Measurements from ENCODE around the gene ANKRD24. TPM values are rescaled to one million over a fixed set of nuclear protein-coding genes. Genes with fewer than 3 reads are reported as not detected.
"Not testable (repeated sequence)": the region's sequence is repeated elsewhere in the genome, so short reads cannot be mapped to it uniquely, and the experiment has no call there.

The ANKRD24 gene
- total RNA-seq, 2 donors from 2014 or later, result 2.8 to 4.1 TPM

DNA sequence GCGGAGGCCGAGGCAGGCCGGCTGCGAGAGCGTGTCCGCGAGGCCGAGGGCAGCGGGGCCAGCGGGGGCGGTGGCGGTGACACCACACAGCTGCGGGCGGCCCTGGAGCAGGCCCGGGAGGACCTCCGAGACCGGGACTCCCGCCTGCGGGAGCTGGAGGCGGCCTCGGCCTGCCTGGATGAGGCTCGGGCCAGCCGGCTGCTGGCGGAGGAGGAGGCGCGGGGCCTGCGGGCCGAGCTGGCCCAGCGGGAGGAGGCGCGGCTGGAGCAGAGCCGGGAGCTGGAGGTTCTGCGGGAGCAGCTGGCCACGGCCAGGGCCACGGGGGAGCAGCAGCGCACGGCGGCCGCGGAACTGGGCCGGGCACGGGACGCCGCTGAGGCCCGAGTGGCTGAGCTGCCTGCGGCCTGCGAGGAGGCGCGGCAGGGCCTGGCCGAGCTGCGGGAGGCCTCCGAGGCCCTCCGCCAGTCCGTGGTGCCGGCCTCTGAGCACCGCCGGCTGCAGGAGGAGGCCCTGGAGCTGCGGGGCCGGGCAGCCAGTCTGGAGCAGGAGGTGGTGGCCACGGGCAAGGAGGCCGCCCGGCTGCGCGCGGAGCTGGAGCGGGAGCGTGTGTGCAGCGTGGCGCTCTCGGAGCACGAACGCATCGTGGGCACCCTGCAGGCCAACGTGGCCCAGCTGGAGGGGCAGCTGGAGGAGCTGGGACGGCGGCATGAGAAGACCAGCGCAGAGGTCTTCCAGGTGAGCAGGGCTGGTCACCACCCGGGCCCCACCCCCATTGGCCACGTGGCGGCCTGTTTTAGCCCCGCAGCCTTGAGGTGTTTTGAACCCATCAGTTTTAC is 35.2 kb downstream of the ANKRD24 start:
- Mint-ChIP-seq H3K4me1 (ENCODE audit: low read depth) (no peaks in the 10 kb centered on the region), H3K27ac (no peak overlapping the region), H3K9me3 (no peaks in the 10 kb centered on the region), H3K27me3 (ENCODE audit: low read depth) (no peaks in the 10 kb centered on the region), H3K4me3 (no peak overlapping the region), H3K36me3 (ENCODE audit: insufficient read depth in 2 of 2) (peaks cover 0 to 5% of the 10 kb centered on the region in 2 donors)
- ATAC-seq (replicated peaks in 1 of 2) (no peak), DNase-seq (no peak)

DNA sequence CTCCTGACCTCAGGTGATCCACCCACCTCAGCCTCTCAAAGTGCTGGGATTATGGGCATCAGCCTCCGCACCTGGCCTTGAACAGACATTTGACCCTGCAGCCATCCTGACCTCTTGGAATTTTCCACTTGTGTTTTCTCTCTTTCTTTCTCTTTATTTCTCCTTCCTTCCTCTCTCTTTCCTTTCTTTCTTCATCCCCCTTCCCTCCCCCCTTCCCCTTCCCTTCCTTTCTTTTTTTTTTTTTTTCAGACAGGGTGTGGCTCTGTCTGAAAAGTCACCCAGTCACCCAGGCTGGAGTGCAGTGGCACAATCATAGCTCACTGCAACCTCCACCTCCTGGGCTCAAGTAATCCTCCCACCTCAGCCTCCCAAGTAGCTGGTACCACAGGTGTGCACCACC is 36.0 kb downstream of the ANKRD24 start:
- H3K9me3 Mint-ChIP-seq; H3K4me3 Mint-ChIP-seq; DNase-seq; H3K36me3 Mint-ChIP-seq (ENCODE audit: insufficient read depth in 2 of 2); H3K27ac Mint-ChIP-seq; H3K4me1 Mint-ChIP-seq (ENCODE audit: low read depth); ATAC-seq (replicated peaks in 1 of 2); H3K27me3 Mint-ChIP-seq (ENCODE audit: low read depth): not testable (repeated sequence)

- peaks cover 0 to 5% of the 10 kb centered on the region in 2 donors for H3K36me3 Mint-ChIP-seq (ENCODE audit: insufficient read depth in 2 of 2)
- ATAC-seq (replicated peaks in 1 of 2) (no peak), DNase-seq (no peak)
- no peak overlapping the region for H3K4me3 Mint-ChIP-seq
- no peaks in the 10 kb centered on the region for H3K4me1 Mint-ChIP-seq (ENCODE audit: low read depth)
- H3K27ac Mint-ChIP-seq, result no peak overlapping the region
- H3K27me3 Mint-ChIP-seq (ENCODE audit: low read depth), result no peaks in the 10 kb centered on the region
- H3K9me3 Mint-ChIP-seq, result no peaks in the 10 kb centered on the region
Measured at GRCh38 chr19:4220188-4220587, 37.7 kb downstream of the ANKRD24 start.

- no peak overlapping the region for H3K4me3 Mint-ChIP-seq
- H3K27ac Mint-ChIP-seq, result no peak overlapping the region
- H3K4me1 Mint-ChIP-seq (ENCODE audit: low read depth), result peaks cover 8% of the 10 kb centered on the region
- no peak for ATAC-seq (replicated peaks in 1 of 2)
- no peak for DNase-seq
- no peaks in the 10 kb centered on the region for H3K36me3 Mint-ChIP-seq (ENCODE audit: insufficient read depth in 2 of 2)
- no peaks in the 10 kb centered on the region for H3K9me3 Mint-ChIP-seq
- H3K27me3 Mint-ChIP-seq (ENCODE audit: low read depth), result no peaks in the 10 kb centered on the region
Measured at GRCh38 chr19:4224470-4224869, 42.0 kb downstream of the ANKRD24 start.

GRCh38 chr19:4225885-4226284 is 43.4 kb downstream of the ANKRD24 start:
- Mint-ChIP-seq H3K27me3 (ENCODE audit: low read depth) (no peaks in the 10 kb centered on the region), H3K36me3 (ENCODE audit: insufficient read depth in 2 of 2) (no peaks in the 10 kb centered on the region), H3K4me3 (peak overlapping the region in 1 of 2 donors; percentile 5), H3K27ac (no peak overlapping the region), H3K9me3 (no peaks in the 10 kb centered on the region), H3K4me1 (ENCODE audit: low read depth) (peaks cover 8% of the 10 kb centered on the region)
- ATAC-seq (replicated peaks in 1 of 2), result no peak
- no peak for DNase-seq

GRCh38 chr19:4227771-4228170 is 45.3 kb downstream of the ANKRD24 start:
- Mint-ChIP-seq H3K4me3 (no peak overlapping the region), H3K27ac (no peak overlapping the region), H3K9me3 (no peaks in the 10 kb centered on the region), H3K27me3 (ENCODE audit: low read depth) (no peaks in the 10 kb centered on the region), H3K36me3 (ENCODE audit: insufficient read depth in 2 of 2) (no peaks in the 10 kb centered on the region), H3K4me1 (ENCODE audit: low read depth) (peaks cover 12% of the 10 kb centered on the region)
- ATAC-seq (replicated peaks in 1 of 2), result no peak
- DNase-seq, result no peak

- H3K36me3 Mint-ChIP-seq (ENCODE audit: insufficient read depth in 2 of 2), result no peaks in the 10 kb centered on the region
- DNase-seq (no peak), ATAC-seq (replicated peaks in 1 of 2) (no peak)
- no peaks in the 10 kb centered on the region for H3K9me3 Mint-ChIP-seq
- H3K27ac Mint-ChIP-seq, result no peak overlapping the region
- H3K4me1 Mint-ChIP-seq (ENCODE audit: low read depth), result peaks cover 17% of the 10 kb centered on the region
- no peaks in the 10 kb centered on the region for H3K27me3 Mint-ChIP-seq (ENCODE audit: low read depth)
- no peak overlapping the region for H3K4me3 Mint-ChIP-seq
Measured at GRCh38 chr19:4228765-4229178, 46.3 kb downstream of the ANKRD24 start.

- no peaks in the 10 kb centered on the region for H3K27me3 Mint-ChIP-seq (ENCODE audit: low read depth)
- H3K4me1 Mint-ChIP-seq (ENCODE audit: low read depth), result peaks cover 17% of the 10 kb centered on the region
- ATAC-seq (replicated peaks in 1 of 2), result peak; percentile 88 to 91
- peaks cover 0 to 1% of the 10 kb centered on the region in 2 donors for H3K36me3 Mint-ChIP-seq (ENCODE audit: insufficient read depth in 2 of 2)
- H3K27ac Mint-ChIP-seq, result peak within 1 kb of the TSS; percentile 43
- peak; percentile 85 to 88 for DNase-seq
- H3K4me3 Mint-ChIP-seq, result no peak within 1 kb of the TSS
- H3K9me3 Mint-ChIP-seq, result no peaks in the 10 kb centered on the region
Measured at GRCh38 chr19:4229179-4229931, 46.9 kb downstream of the ANKRD24 start, which contains the start of gene EBI3. Gene EBI3 (plus strand): TSS chr19:4229523. CDS start chr19:4229551, 28 bp downstream.

- peaks cover 17% of the 10 kb centered on the region for H3K4me1 Mint-ChIP-seq (ENCODE audit: low read depth)
- H3K9me3 Mint-ChIP-seq; DNase-seq; H3K4me3 Mint-ChIP-seq; H3K36me3 Mint-ChIP-seq (ENCODE audit: insufficient read depth in 2 of 2); ATAC-seq (replicated peaks in 1 of 2); H3K27me3 Mint-ChIP-seq (ENCODE audit: low read depth); H3K27ac Mint-ChIP-seq: not testable (repeated sequence)
Measured at GRCh38 chr19:4230237-4230636, 47.7 kb downstream of the ANKRD24 start.

DNA sequence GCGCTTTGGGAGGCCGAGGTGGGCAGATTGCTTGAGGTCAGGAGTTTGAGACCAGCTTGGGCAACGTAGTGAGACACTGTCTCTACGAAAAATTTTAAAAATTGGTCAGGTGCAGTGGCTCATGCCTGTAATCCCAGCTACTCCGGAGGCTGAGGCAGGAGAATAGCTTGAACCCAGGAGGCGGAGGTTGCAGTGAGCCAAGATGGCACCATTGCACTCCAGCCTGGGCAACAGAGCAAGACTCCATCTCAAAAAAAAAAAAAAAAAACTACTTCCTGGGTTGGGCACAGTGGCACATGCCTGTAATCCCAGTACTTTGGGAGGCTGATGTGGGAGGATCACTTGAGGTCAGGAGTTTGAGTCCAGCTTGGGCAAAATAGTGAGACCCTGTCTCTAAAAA is 49.0 kb downstream of the ANKRD24 start:
- not testable (repeated sequence) for H3K27me3 Mint-ChIP-seq (ENCODE audit: low read depth); ATAC-seq (replicated peaks in 1 of 2); H3K9me3 Mint-ChIP-seq; DNase-seq; H3K36me3 Mint-ChIP-seq (ENCODE audit: insufficient read depth in 2 of 2); H3K27ac Mint-ChIP-seq; H3K4me3 Mint-ChIP-seq
- H3K4me1 Mint-ChIP-seq (ENCODE audit: low read depth), result peaks cover 11% of the 10 kb centered on the region

GRCh38 chr19:4232139-4232538 is 49.6 kb downstream of the ANKRD24 start:
- not testable (repeated sequence) for ATAC-seq (replicated peaks in 1 of 2); H3K9me3 Mint-ChIP-seq; H3K36me3 Mint-ChIP-seq (ENCODE audit: insufficient read depth in 2 of 2); DNase-seq; H3K27ac Mint-ChIP-seq; H3K27me3 Mint-ChIP-seq (ENCODE audit: low read depth); H3K4me1 Mint-ChIP-seq (ENCODE audit: low read depth)
- peak overlapping the region in 1 of 2 donors; percentile 13 for H3K4me3 Mint-ChIP-seq

- ATAC-seq (replicated peaks in 1 of 2), result no peak
- H3K36me3 Mint-ChIP-seq (ENCODE audit: insufficient read depth in 2 of 2), result peaks cover 0 to 1% of the 10 kb centered on the region in 2 donors
- no peaks in the 10 kb centered on the region for H3K27me3 Mint-ChIP-seq (ENCODE audit: low read depth)
- DNase-seq, result no peak
- H3K9me3 Mint-ChIP-seq, result no peaks in the 10 kb centered on the region
- H3K27ac Mint-ChIP-seq, result no peak overlapping the region
- H3K4me3 Mint-ChIP-seq, result peak overlapping the region in 1 of 2 donors; percentile 23
- peaks cover 9% of the 10 kb centered on the region for H3K4me1 Mint-ChIP-seq (ENCODE audit: low read depth)
Measured at GRCh38 chr19:4232614-4233281, 50.3 kb downstream of the ANKRD24 start.

All from activated T-cell treated with anti-CD3 and anti-CD28 coated beads, Interleukin-2, amount 50 U/mL, for 72 hours (primary cell).